Hepatocyte (in vitro differentiated cells): Measurements from ENCODE around the gene ANKDD1B.

Source experiments
- CTCF ChIP-seq: fragments of 200-600 bp; sonication (generic); IDR thresholded peaks from 2 replicates; pipeline ENCODE4 v1.5.1; 2016; ENCODE audit warnings: antibody characterized with exemption, mild to moderate bottlenecking; ENCODE audit not compliant: poor library complexity
- EZH2 ChIP-seq: fragments of 200-600 bp; sonication (generic); IDR thresholded peaks from 2 replicates; pipeline ENCODE4 v1.6.1; 2016; ENCODE audit warnings: antibody characterized with exemption, mild to moderate bottlenecking, borderline replicate concordance
- EZH2phosphoT487 ChIP-seq: fragments of 200-600 bp; sonication (generic); IDR thresholded peaks from one replicate; pipeline ENCODE4 v1.6.1; 2018; ENCODE audit warnings: antibody characterized with exemption, mild to moderate bottlenecking, low read depth, moderate library complexity; ENCODE audit not compliant: unreplicated experiment, severe bottlenecking

- TF ChIP-seq CTCF (no peak), EZH2 (no peak), EZH2phosphoT487 (no peak)
Measured at GRCh38 chr5:75670577-75670976, 59.3 kb downstream of the ANKDD1B start.
